HAP-1 (cell line): ENCODE measurements around the gene RCOR1.

Experiments used
- DNase-seq, 2 experiments: peaks; one replicate each; pipeline ENCODE4 v3.0.0-alpha.2; 2016 to 2020; ENCODE audit warnings: low spot score in 2 of 2
- H3K27me3 ChIP-seq: fragments of 250-450 bp; sonication (Bioruptor Pico); 2 replicates; pipeline ENCODE4 v1.5.1; 2020; ENCODE audit warnings: low read depth, mild to moderate bottlenecking, moderate library complexity
- H3K36me3 ChIP-seq: fragments of 250-450 bp; sonication (Bioruptor Pico); replicated peaks from 2 replicates; pipeline ENCODE4 v1.5.1; 2020; ENCODE audit warnings: mild to moderate bottlenecking
- H3K4me1 ChIP-seq: fragments of 250-450 bp; sonication (Bioruptor Pico); 2 replicates; pipeline ENCODE4 v1.5.1; 2020; ENCODE audit warnings: mild to moderate bottlenecking
- H3K4me3 ChIP-seq: fragments of 250-450 bp; sonication (Bioruptor Pico); 2 replicates; pipeline ENCODE4 v1.5.1; 2020; ENCODE audit warnings: mild to moderate bottlenecking, moderate library complexity
- H3K9me3 ChIP-seq: fragments of 250-450 bp; sonication (Bioruptor Pico); 2 replicates; pipeline ENCODE4 v1.5.1; 2020; ENCODE audit warnings: mild to moderate bottlenecking, moderate library complexity
- in situ Hi-C: fragments of 300-500 bp; cut with MboI; formaldehyde crosslinking; loops from 3 replicates; pipeline ENCODE4 v1.14.3; 2020; ENCODE audit warnings: low sequenced_read_pairs, inconsistent platforms, mixed read lengths

Gene RCOR1

GRCh38 chr14:102694530-102695166, 102.2 kb downstream of the RCOR1 start:
- no peaks in the 10 kb centered on the region for H3K27me3 ChIP-seq
- no peak overlapping the region for H3K4me3 ChIP-seq
- no peaks in the 10 kb centered on the region for H3K36me3 ChIP-seq
- in situ Hi-C loops = loop anchor here (10.0 to 25.0 kb wide), 2 partner anchors 220 to 593 kb away; no protein-coding TSS in a partner anchor
- H3K4me1 ChIP-seq = peaks cover 25% of the 10 kb centered on the region
- DNase-seq = peak; percentile 74 to 82
- no peaks in the 10 kb centered on the region for H3K9me3 ChIP-seq

GRCh38 chr14:102695167-102695555, 102.7 kb downstream of the RCOR1 start:
- in situ Hi-C loops = loop anchor here (10.0 to 25.0 kb wide), 2 partner anchors 220 to 592 kb away; no protein-coding TSS in a partner anchor
- H3K36me3 ChIP-seq = no peaks in the 10 kb centered on the region
- DNase-seq = no peak
- H3K4me3 ChIP-seq = no peak overlapping the region
- no peaks in the 10 kb centered on the region for H3K9me3 ChIP-seq
- H3K27me3 ChIP-seq = no peaks in the 10 kb centered on the region
- peaks cover 25% of the 10 kb centered on the region for H3K4me1 ChIP-seq

GRCh38 chr14:102696332-102696731, 103.9 kb downstream of the RCOR1 start:
- H3K36me3 ChIP-seq = peaks cover 3% of the 10 kb centered on the region; the same call in 1 of the 2 replicates
- peaks cover 2% of the 10 kb centered on the region for H3K9me3 ChIP-seq
- DNase-seq = no peak
- peaks cover 25% of the 10 kb centered on the region for H3K4me1 ChIP-seq
- H3K4me3 ChIP-seq = no peak overlapping the region
- no peaks in the 10 kb centered on the region for H3K27me3 ChIP-seq
- in situ Hi-C loops = loop anchor here (10.0 to 25.0 kb wide), 2 partner anchors 218 to 591 kb away; no protein-coding TSS in a partner anchor

GRCh38 chr14:102696856-102697495, 104.5 kb downstream of the RCOR1 start:
- DNase-seq = no peak
- H3K27me3 ChIP-seq = no peaks in the 10 kb centered on the region
- peaks cover 2% of the 10 kb centered on the region for H3K9me3 ChIP-seq
- peaks cover 21% of the 10 kb centered on the region for H3K4me1 ChIP-seq
- peaks cover 10% of the 10 kb centered on the region; the same call in 1 of the 2 replicates for H3K36me3 ChIP-seq
- no peak overlapping the region for H3K4me3 ChIP-seq
- in situ Hi-C loops = loop anchor here (10.0 to 25.0 kb wide), 2 partner anchors 218 to 590 kb away; no protein-coding TSS in a partner anchor

GRCh38 chr14:102697501-102697900, 105.1 kb downstream of the RCOR1 start:
- H3K9me3 ChIP-seq = peaks cover 2% of the 10 kb centered on the region
- no peak overlapping the region for H3K4me3 ChIP-seq
- H3K36me3 ChIP-seq = peaks cover 11% of the 10 kb centered on the region; the same call in 1 of the 2 replicates
- H3K4me1 ChIP-seq = peaks cover 16% of the 10 kb centered on the region
- H3K27me3 ChIP-seq = no peaks in the 10 kb centered on the region
- in situ Hi-C loops = loop anchor here (10.0 to 25.0 kb wide), 2 partner anchors 217 to 590 kb away; no protein-coding TSS in a partner anchor
- DNase-seq = no peak

GRCh38 chr14:102699416-102700110, 107.1 kb downstream of the RCOR1 start:
- in situ Hi-C loops = loop anchor here (10.0 to 25.0 kb wide), 2 partner anchors 215 to 588 kb away; no protein-coding TSS in a partner anchor
- H3K4me3 ChIP-seq = no peak overlapping the region
- H3K27me3 ChIP-seq = no peaks in the 10 kb centered on the region
- no peak for DNase-seq
- H3K36me3 ChIP-seq = peaks cover 25% of the 10 kb centered on the region
- peaks cover 5% of the 10 kb centered on the region for H3K4me1 ChIP-seq
- peaks cover 2% of the 10 kb centered on the region for H3K9me3 ChIP-seq

- no peaks in the 10 kb centered on the region for H3K9me3 ChIP-seq
- peaks cover 28% of the 10 kb centered on the region for H3K36me3 ChIP-seq
- no peak for DNase-seq
- H3K4me3 ChIP-seq = no peak overlapping the region
- no peaks in the 10 kb centered on the region for H3K4me1 ChIP-seq
- in situ Hi-C loops = no loop called here
- no peaks in the 10 kb centered on the region for H3K27me3 ChIP-seq
Measured at GRCh38 chr14:102708494-102708893, 116.0 kb downstream of the RCOR1 start.

- in situ Hi-C loops = no loop called here
- Histone ChIP-seq H3K4me1 (no peaks in the 10 kb centered on the region), H3K4me3 (no peak overlapping the region), H3K36me3 (peaks cover 22% of the 10 kb centered on the region), H3K27me3 (no peaks in the 10 kb centered on the region), H3K9me3 (no peaks in the 10 kb centered on the region)
- no peak for DNase-seq
Measured at GRCh38 chr14:102711207-102711606, 118.8 kb downstream of the RCOR1 start.

- H3K27me3 ChIP-seq = no peaks in the 10 kb centered on the region
- no peaks in the 10 kb centered on the region for H3K9me3 ChIP-seq
- in situ Hi-C loops = no loop called here
- no peaks in the 10 kb centered on the region for H3K4me1 ChIP-seq
- peaks cover 22% of the 10 kb centered on the region for H3K36me3 ChIP-seq
- DNase-seq = no peak
- H3K4me3 ChIP-seq = no peak overlapping the region
Measured at GRCh38 chr14:102711946-102712345, 119.5 kb downstream of the RCOR1 start.

GRCh38 chr14:102717276-102717675, 124.8 kb downstream of the RCOR1 start:
- no peaks in the 10 kb centered on the region for H3K27me3 ChIP-seq
- peaks cover 8% of the 10 kb centered on the region for H3K36me3 ChIP-seq
- H3K9me3 ChIP-seq = no peaks in the 10 kb centered on the region
- in situ Hi-C loops = no loop called here
- DNase-seq = no peak
- no peak overlapping the region for H3K4me3 ChIP-seq
- peaks cover under 1% of the 10 kb centered on the region for H3K4me1 ChIP-seq

- Histone ChIP-seq H3K4me1 (peaks cover 4% of the 10 kb centered on the region), H3K36me3 (peaks cover 48% of the 10 kb centered on the region), H3K9me3 (no peaks in the 10 kb centered on the region), H3K27me3 (no peaks in the 10 kb centered on the region), H3K4me3 (no peak overlapping the region)
- in situ Hi-C loops = no loop called here
- no peak for DNase-seq
Measured at GRCh38 chr14:102722646-102723045, 130.2 kb downstream of the RCOR1 start.

GRCh38 chr14:102723650-102724049, 131.2 kb downstream of the RCOR1 start:
- in situ Hi-C loops = no loop called here
- H3K4me3 ChIP-seq = no peak overlapping the region
- no peaks in the 10 kb centered on the region for H3K9me3 ChIP-seq
- DNase-seq = no peak
- H3K27me3 ChIP-seq = no peaks in the 10 kb centered on the region
- peaks cover 56% of the 10 kb centered on the region for H3K36me3 ChIP-seq
- peaks cover 4% of the 10 kb centered on the region for H3K4me1 ChIP-seq

- no peaks in the 10 kb centered on the region for H3K9me3 ChIP-seq
- no peaks in the 10 kb centered on the region for H3K27me3 ChIP-seq
- H3K4me1 ChIP-seq = peaks cover 4% of the 10 kb centered on the region
- H3K4me3 ChIP-seq = no peak overlapping the region
- no peak for DNase-seq
- in situ Hi-C loops = no loop called here
- peaks cover 60% of the 10 kb centered on the region for H3K36me3 ChIP-seq
Measured at GRCh38 chr14:102726191-102726949, 133.9 kb downstream of the RCOR1 start.
